GM19438 (cell line): Measurements from ENCODE around the gene TRIM41.
"Not testable (repeated sequence)": the region's sequence is repeated elsewhere in the genome, so short reads cannot be mapped to it uniquely, and the experiment has no call there.

Experiments
- ATAC-seq: cut with Tn5 transposase; IDR thresholded peaks from one replicate; pipeline ENCODE4 v1.9.1; 2021; ENCODE audit warnings: low read depth; ENCODE audit not compliant: unreplicated experiment

The TRIM41 gene

DNA sequence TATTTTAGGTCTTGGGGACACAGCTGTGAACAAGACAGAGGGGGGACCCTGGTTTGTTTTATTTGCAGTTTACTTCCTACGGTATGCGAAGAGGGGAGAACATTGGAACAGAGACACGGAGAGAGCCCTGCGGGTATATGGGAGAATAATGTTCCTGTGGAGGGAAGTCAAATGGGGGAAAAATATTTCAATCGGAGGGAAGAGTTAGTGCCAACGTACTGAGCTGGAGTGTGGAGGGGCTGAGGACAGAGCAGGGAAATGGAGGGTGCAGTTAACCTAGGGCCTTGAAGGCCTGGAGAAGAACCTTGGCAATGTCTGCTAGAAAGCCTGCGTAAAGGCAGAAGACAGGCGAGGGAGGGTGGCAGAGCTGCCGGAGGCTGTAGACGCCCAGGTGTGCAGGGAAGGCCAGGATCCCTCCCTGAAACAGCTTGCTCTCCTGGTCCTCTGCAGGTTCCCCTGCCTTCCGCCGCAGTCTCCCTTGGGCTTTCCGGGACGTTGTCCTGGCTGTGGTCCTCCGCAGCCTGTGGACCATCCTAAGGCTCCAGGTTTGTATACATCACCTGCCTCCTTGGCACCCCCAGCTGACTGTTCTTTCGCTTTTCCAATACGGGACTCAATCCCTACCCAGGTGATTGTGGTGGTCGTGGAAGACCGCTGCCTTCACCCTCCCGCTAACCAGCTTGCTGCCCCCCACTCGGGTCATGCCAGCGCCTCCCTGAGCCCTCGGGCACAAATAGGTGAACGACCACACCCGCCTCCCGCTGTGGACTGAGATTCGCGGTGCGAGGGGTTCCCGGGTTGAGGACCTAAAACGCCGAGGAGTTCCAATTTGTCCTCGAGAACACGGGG lies 22.6 kb downstream of the TRIM41 start:
- ATAC-seq, result peak; percentile 12

DNA sequence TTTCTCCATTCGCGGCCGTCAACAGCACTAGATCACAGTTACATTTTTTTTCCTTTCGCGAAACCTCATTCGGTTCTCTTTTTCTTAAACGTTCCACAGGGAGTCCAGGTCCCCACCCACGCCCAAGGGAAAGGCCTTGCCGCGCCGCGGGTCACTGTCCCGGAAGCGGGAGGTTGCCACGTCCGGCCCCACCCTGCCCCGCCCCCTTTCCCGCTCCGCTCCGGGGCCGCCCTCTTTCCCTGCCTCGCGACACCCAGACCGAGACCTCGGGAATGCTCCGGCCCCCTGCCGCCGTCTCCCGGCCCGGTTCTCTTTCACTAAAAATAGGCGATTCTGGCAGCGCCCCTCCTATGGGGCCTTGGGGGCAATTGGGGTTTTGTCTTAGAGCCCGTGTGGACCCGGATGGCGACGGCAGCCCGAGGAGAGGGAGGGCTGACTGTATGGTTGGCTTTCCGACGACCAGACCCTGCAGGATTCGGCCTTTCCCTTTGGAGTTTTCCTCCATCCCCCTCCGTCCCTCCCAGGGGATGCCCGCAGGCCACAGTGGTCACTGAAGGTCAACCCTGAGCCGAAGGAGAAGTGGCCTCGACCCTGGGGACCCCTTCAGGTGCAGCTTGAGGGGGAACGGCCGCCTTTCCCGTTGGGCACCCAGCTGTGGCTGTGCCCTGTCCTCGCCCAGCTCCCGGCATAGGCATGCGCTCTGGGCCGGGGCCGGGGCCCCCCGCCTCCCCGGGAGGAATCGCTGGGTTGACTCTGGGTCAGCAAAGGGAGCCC lies 23.4 kb downstream of the TRIM41 start:
- peak; percentile 40 for ATAC-seq

- no peak for ATAC-seq
Measured at GRCh38 chr5:181248277-181248676, 25.2 kb downstream of the TRIM41 start.

GRCh38 chr5:181255276-181255675 lies 32.2 kb downstream of the TRIM41 start:
- ATAC-seq, result no peak

DNA sequence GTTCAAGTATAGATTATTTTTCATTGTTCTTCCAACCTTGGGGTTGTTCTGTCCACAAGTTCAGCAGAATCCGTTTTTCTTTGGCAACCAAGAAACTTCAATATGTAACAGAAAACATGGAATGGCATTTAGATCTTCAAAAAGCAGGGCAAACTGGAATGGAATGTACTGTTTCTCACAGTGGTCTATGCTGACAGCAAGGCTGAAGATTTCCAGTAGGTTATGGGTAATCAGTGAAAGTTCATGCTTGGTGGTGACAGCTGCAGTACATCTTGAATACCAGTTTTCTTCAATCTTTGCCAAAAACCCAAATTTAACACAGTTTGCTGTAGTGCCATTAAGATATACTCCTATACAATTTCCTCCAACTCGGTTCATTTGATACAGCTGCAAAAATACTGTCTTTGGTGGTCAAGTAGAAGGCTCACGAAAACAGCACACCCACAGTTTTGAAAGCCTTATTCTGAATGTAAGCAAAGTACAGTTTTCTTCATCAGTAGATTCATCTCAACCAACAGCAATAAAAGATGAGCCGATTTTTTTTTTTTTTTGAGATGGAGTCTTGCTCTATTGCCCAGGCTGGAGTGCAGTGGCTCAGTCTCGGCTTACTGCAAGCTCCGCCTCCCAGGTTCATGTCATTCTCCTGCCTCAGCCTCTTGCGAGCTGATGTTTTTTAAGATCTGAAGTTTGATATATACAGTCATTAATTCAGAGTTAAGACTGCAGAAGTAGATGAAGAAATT lies 32.9 kb downstream of the TRIM41 start:
- ATAC-seq, result no peak

GRCh38 chr5:181258576-181258975 lies 35.5 kb downstream of the TRIM41 start:
- ATAC-seq, result no peak

GRCh38 chr5:181259283-181259682 lies 36.2 kb downstream of the TRIM41 start:
- ATAC-seq, result no peak

DNA sequence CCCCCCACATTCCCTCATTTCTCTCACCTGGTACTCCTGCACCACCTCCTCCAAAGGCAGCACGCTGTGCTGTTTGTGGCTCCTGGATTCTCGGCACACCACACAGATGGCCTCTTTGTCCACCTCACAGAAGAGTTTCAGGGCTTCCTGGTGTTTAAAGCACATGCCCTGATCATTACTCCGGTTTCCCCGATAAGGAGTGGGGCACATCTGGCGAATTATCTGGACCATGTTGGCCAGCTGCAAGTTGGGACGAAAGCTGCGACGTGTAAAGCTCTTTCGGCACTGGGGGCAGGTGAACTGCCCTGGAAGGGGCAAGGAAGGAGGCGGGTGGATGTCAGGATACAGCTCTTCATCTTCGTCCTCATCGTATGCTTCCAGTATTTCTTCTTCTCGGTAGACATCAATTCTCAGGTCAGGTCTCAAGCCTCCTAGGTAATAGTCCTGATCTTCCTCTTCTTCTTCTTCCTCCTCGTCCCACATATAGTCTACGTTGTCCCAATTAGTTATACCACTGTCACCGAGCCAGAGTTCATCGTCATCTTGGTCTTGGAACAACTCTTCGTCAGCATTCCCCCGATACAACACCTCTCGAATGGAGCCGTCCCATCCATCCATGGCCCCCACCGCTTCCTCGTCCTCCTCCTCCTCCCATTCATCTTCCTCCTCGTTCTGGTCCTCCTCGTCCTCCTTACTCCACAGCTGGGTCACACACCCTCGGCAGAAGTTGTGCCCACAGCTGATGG lies 37.1 kb downstream of the TRIM41 start:
- ATAC-seq, result no peak

DNA sequence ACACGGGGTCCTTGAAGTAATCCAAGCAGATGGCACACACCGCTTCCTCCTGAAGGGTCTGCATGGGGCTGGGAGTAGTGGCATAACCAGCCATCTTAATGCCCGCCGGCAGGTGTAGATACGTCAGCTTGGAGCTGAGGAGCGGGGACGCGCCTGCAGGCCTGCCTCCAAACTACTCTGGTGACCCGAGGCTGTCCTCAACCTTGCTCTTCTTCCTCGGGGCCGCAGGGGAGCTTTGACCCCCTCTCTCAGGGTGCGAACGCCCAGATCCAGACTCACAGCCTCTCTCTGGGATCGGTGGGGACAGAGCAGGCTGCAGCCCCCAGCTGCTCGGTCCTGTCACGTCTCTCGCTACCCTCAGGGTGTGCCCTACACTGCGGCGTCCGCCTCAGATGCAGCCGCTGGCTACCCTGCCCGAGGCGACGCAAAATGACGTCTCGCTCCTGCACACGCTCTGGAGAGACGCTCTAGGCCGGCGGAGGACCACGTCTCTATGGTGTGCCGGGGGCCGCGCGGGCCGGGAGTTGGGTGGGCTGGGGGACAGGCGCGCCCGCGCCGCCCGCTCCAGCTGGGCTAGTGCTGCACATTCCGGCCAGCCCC lies 37.7 kb downstream of the TRIM41 start, which contains the start of gene TRIM52:
TSS of gene TRIM52 (minus strand) at position 424 of the 600 bp plus-strand sequence. CDS start at position 94, 330 bp downstream.
- ATAC-seq, result peak; percentile 76

GRCh38 chr5:181261320-181262049 lies 38.4 kb downstream of the TRIM41 start:
- ATAC-seq, result peak; percentile 61

DNA sequence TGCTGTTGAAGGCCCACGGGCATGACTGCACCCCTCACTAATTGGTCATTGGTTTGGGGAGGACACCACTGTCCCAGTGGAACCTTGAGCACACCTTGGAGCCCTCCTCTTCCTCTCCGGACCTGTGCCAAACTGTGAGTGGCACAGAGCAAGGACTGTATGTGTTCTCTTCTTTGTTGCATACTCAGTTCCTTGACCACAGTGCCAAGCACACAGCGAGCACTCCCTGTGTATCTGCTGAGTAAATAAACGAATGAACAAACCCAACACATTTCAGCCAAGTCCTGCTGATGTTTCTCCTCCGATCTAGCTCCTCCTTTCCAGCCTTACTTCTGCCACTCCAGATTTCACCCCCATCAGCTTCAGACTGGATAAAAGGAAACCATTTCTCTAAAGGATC lies 40.6 kb downstream of the TRIM41 start:
- ATAC-seq, result no peak

- ATAC-seq, result no peak
Measured at GRCh38 chr5:181265092-181265671, 42.1 kb downstream of the TRIM41 start.

- ATAC-seq, result not testable (repeated sequence)
Measured at GRCh38 chr5:181267291-181267904, 44.3 kb downstream of the TRIM41 start.

DNA sequence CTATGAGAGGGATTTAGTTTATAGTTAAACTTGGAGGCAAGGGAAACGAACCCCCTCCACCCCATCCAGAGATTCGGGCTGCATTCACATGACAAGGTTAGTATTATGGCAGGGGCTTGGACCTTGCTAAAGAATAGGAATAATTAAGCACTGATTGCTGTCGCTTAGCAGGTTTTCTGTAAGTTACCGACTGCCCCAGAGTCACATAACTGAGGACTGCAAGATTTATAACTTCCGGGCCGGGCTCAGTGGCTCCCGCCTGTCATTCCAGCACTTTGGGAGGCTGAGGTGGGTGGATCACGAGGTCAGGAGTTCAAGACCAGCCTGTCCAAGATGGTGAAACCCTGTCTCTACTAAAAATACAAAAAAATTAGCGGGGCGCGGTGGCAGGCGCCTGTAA lies 44.8 kb downstream of the TRIM41 start:
- not testable (repeated sequence) for ATAC-seq

- ATAC-seq, result no peak
Measured at GRCh38 chr5:181271081-181271480, 48.0 kb downstream of the TRIM41 start.

DNA sequence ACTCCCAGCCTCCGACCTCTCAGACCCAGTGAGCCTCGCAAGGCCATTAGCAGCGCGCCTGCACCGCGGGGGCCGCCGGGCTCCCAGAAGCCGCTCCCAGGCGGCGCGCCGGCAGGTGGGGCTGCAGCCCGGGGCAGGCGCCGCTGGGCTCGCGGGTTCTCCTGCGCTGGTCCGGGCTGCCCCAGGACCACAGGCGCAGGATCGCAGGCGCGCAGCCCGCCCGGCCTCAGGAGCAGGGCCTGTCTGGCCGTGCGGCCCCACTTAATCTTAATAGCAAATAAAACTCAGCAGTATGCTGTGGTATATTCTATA lies 50.3 kb downstream of the TRIM41 start:
- ATAC-seq, result not testable (repeated sequence)

- no peak for ATAC-seq
Measured at GRCh38 chr5:181280251-181280762, 57.2 kb downstream of the TRIM41 start.
